ENCODE data around the gene MRS2. TPM values are rescaled to one million over a fixed set of nuclear protein-coding genes. Genes with fewer than 3 reads are reported as not detected.

Gene MRS2
- total RNA-seq, 1 donor from 2014 or later: 23.1 TPM

- intact Hi-C loops (cut with DNase I): no loop called here
- Histone ChIP-seq H3K27ac (no peak overlapping the region), H3K9me3 (no peaks in the 10 kb centered on the region), H3K4me1 (no peaks in the 10 kb centered on the region), H3K36me3 (peaks cover 0 to 15% of the 10 kb centered on the region in 2 donors), H3K4me3 (no peak overlapping the region), H3K27me3 (no peaks in the 10 kb centered on the region)
- TF ChIP-seq POLR2AphosphoS5 (IDR thresholded peaks at IDR 0.05; ENCODE audit: insufficient read depth in 1 of 2, low read depth in 1 of 2) (no peak), POLR2A (IDR thresholded peaks at IDR 0.05) (no peak)
- TF ChIP-seq, protein P1, sequence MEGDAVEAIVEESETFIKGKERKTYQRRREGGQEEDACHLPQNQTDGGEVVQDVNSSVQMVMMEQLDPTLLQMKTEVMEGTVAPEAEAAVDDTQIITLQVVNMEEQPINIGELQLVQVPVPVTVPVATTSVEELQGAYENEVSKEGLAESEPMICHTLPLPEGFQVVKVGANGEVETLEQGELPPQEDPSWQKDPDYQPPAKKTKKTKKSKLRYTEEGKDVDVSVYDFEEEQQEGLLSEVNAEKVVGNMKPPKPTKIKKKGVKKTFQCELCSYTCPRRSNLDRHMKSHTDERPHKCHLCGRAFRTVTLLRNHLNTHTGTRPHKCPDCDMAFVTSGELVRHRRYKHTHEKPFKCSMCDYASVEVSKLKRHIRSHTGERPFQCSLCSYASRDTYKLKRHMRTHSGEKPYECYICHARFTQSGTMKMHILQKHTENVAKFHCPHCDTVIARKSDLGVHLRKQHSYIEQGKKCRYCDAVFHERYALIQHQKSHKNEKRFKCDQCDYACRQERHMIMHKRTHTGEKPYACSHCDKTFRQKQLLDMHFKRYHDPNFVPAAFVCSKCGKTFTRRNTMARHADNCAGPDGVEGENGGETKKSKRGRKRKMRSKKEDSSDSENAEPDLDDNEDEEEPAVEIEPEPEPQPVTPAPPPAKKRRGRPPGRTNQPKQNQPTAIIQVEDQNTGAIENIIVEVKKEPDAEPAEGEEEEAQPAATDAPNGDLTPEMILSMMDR (IDR thresholded peaks at IDR 0.05): no peak
- DNase-seq (ENCODE audit: extremely low spot score in 2 of 2): no peak
Observed at GRCh38 chr6:24428615-24429014, 25.9 kb downstream of the MRS2 start.

- no peaks in the 10 kb centered on the region for H3K27me3 ChIP-seq
Observed at GRCh38 chr6:24429146-24429545, 26.4 kb downstream of the MRS2 start.

DNA sequence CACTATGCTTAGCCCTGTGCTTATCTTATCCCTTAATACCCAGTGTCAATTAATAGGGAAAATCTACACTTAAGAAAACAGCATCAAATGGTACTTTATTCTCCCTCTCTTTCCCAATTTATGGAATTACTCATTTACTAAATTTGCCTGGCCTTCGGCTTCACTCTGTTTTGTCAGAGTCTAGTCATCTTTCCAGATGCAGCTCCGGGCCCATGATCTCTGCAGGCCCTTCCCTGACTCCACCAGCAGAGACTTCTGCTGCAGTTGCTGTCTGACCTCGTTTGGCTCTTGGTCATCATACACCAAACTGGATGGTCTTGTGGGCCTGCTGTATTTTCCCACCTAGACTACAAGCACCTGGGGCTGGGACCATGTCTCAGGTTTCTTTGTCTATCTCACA is 27.4 kb downstream of the MRS2 start:
- H3K4me1 ChIP-seq: no peaks in the 10 kb centered on the region
- H3K9me3 ChIP-seq: no peaks in the 10 kb centered on the region
- H3K4me3 ChIP-seq: no peak overlapping the region
- intact Hi-C loops (cut with DNase I): no loop called here
- no peak overlapping the region for H3K27ac ChIP-seq
- TF ChIP-seq, protein P1 (IDR thresholded peaks at IDR 0.05): no peak
- TF ChIP-seq POLR2AphosphoS5 (IDR thresholded peaks at IDR 0.05; ENCODE audit: insufficient read depth in 1 of 2, low read depth in 1 of 2) (no peak), POLR2A (IDR thresholded peaks at IDR 0.05) (no peak)
- peaks cover 0 to under 1% of the 10 kb centered on the region in 2 donors for H3K36me3 ChIP-seq
- H3K27me3 ChIP-seq: no peaks in the 10 kb centered on the region
- DNase-seq (ENCODE audit: extremely low spot score in 2 of 2): no peak

More at GRCh38 chr6:24429146-24429545, 26.4 kb downstream of the MRS2 start:
- H3K4me1 ChIP-seq: no peaks in the 10 kb centered on the region
- TF ChIP-seq POLR2A (IDR thresholded peaks at IDR 0.05) (no peak), POLR2AphosphoS5 (IDR thresholded peaks at IDR 0.05; ENCODE audit: insufficient read depth in 1 of 2, low read depth in 1 of 2) (no peak)
- TF ChIP-seq, protein P1 (IDR thresholded peaks at IDR 0.05): no peak
- intact Hi-C loops (cut with DNase I): no loop called here
- no peak overlapping the region for H3K4me3 ChIP-seq
- peaks cover 0 to 10% of the 10 kb centered on the region in 2 donors for H3K36me3 ChIP-seq
- H3K27ac ChIP-seq: no peak overlapping the region
- H3K9me3 ChIP-seq: no peaks in the 10 kb centered on the region
- no peak for DNase-seq (ENCODE audit: extremely low spot score in 2 of 2)

GRCh38 chr6:24431045-24431451 is 28.3 kb downstream of the MRS2 start:
- no peaks in the 10 kb centered on the region for H3K4me1 ChIP-seq
- H3K4me3 ChIP-seq: no peak overlapping the region
- no peaks in the 10 kb centered on the region for H3K36me3 ChIP-seq
- H3K9me3 ChIP-seq: no peaks in the 10 kb centered on the region
- H3K27me3 ChIP-seq: no peaks in the 10 kb centered on the region
- TF ChIP-seq POLR2A (IDR thresholded peaks at IDR 0.05): no peak
- TF ChIP-seq, protein P1 (IDR thresholded peaks at IDR 0.05): peak in 2 of 3 experiments; percentile 41 to 53
- intact Hi-C loops (cut with DNase I): no loop called here
- DNase-seq (ENCODE audit: extremely low spot score in 2 of 2): no peak
- no peak overlapping the region for H3K27ac ChIP-seq

DNA sequence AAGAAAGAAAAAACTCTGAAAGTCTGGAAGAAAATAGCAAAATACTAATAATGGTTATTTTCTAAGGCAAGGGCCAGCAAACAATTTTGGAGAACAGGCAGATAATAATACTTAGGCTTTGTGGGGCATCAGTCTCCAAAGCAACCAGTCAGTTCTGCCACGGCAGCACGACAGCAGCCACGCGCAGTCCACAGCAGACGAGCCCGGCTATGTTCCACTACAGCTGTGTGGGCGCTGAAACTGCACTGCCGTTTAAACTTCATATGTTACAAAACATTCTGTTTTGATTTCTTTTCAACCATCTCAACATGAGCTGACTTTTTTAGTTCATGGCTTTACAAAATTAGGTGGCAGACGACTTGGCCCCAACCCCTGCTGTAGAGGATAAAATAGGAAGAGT is 29.9 kb downstream of the MRS2 start:
- intact Hi-C loops (cut with DNase I): no loop called here
- H3K27me3 ChIP-seq: no peaks in the 10 kb centered on the region
- no peak overlapping the region for H3K27ac ChIP-seq
- H3K9me3 ChIP-seq: no peaks in the 10 kb centered on the region
- no peak overlapping the region for H3K4me3 ChIP-seq
- TF ChIP-seq POLR2A (IDR thresholded peaks at IDR 0.05): no peak
- TF ChIP-seq, protein P1 (IDR thresholded peaks at IDR 0.05): no peak
- no peak for TF ChIP-seq POLR2AphosphoS5 (IDR thresholded peaks at IDR 0.05; ENCODE audit: insufficient read depth in 1 of 2, low read depth in 1 of 2)
- H3K36me3 ChIP-seq: no peaks in the 10 kb centered on the region
- H3K4me1 ChIP-seq: no peaks in the 10 kb centered on the region
- no peak for DNase-seq (ENCODE audit: extremely low spot score in 2 of 2)
